SIG-M5 treated with dmso at 0.1 percent for 504 hours (cell line): ENCODE measurements around the gene RGL2.

Experiments
- DNase-seq: peaks from one replicate; lab custom pipeline; 2025; ENCODE audit not compliant: unreplicated experiment; lab: John Stamatoyannopoulos, UW

Gene RGL2

DNA sequence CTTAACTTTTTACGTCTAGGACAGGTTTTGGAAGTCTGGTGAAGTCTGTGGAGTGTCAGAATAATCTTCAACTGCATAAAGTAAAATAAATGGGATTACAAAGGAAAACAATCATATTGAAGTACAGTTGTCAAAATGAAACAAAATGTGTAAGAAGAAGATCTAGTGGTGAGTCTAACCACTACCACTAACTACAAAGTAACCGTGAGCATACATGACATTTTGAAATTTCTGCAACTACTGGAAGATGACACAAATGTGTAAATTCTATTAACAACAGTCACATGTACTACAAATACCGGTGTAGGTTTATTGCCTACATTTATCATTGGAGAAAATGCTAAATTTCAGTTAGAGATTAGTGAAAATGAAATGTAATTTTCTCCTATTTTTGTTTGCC is 56.8 kb downstream of the RGL2 start:
- DNase-seq: no peak
